GM19043 (cell line): ENCODE results near the gene ESYT2.

Experiments
- ATAC-seq: cut with Tn5 transposase; IDR thresholded peaks from one replicate; pipeline ENCODE4 v1.9.1; 2021; ENCODE audit warnings: low read depth; ENCODE audit not compliant: unreplicated experiment

Gene ESYT2

GRCh38 chr7:158805937-158806336 is 23.4 kb downstream of the ESYT2 start:
- no peak for ATAC-seq

- no peak for ATAC-seq
Observed at GRCh38 chr7:158805414-158805813, 23.9 kb downstream of the ESYT2 start.

GRCh38 chr7:158804335-158804734 is 25.0 kb downstream of the ESYT2 start:
- ATAC-seq = no peak

GRCh38 chr7:158803367-158803969 is 25.8 kb downstream of the ESYT2 start:
- no peak for ATAC-seq

- no peak for ATAC-seq
Observed at GRCh38 chr7:158802535-158803366, 26.6 kb downstream of the ESYT2 start.

GRCh38 chr7:158798741-158799140 is 30.6 kb downstream of the ESYT2 start:
- no peak for ATAC-seq

GRCh38 chr7:158796667-158797066 is 32.6 kb downstream of the ESYT2 start:
- ATAC-seq = no peak

GRCh38 chr7:158795272-158795671 is 34.0 kb downstream of the ESYT2 start:
- ATAC-seq = no peak

- no peak for ATAC-seq
Observed at GRCh38 chr7:158791107-158791506, 38.2 kb downstream of the ESYT2 start.

- ATAC-seq = no peak
Observed at GRCh38 chr7:158789842-158790241, 39.5 kb downstream of the ESYT2 start.

GRCh38 chr7:158786898-158787297 is 42.4 kb downstream of the ESYT2 start:
- no peak for ATAC-seq

GRCh38 chr7:158784270-158784669 is 45.0 kb downstream of the ESYT2 start:
- ATAC-seq = no peak

- no peak for ATAC-seq
Observed at GRCh38 chr7:158783595-158783994, 45.7 kb downstream of the ESYT2 start.

GRCh38 chr7:158782761-158783401 is 46.4 kb downstream of the ESYT2 start:
- no peak for ATAC-seq

- no peak for ATAC-seq
Observed at GRCh38 chr7:158781974-158782664, 47.2 kb downstream of the ESYT2 start.

- no peak for ATAC-seq
Observed at GRCh38 chr7:158781217-158781973, 47.9 kb downstream of the ESYT2 start.

GRCh38 chr7:158779061-158780000 is 50.0 kb downstream of the ESYT2 start:
- no peak for ATAC-seq

- ATAC-seq = no peak
Observed at GRCh38 chr7:158778471-158778870, 50.8 kb downstream of the ESYT2 start.

GRCh38 chr7:158777793-158778192 is 51.5 kb downstream of the ESYT2 start:
- no peak for ATAC-seq
